HG03558 (cell line): ENCODE results near the gene PIRT.

ENCODE experiments used
- ATAC-seq: cut with Tn5 transposase; IDR thresholded peaks from one replicate; pipeline ENCODE4 v1.9.1; 2021; ENCODE audit warnings: moderate number of reproducible peaks; ENCODE audit not compliant: unreplicated experiment; ENCODE audit errors: extremely low read depth

The PIRT gene

GRCh38 chr17:10792151-10792550 is 45.7 kb downstream of the PIRT start:
- no peak for ATAC-seq

GRCh38 chr17:10790491-10791401 is 47.1 kb downstream of the PIRT start:
- no peak for ATAC-seq

GRCh38 chr17:10789694-10790271 is 48.1 kb downstream of the PIRT start:
- ATAC-seq, result no peak

GRCh38 chr17:10787306-10788045 is 50.4 kb downstream of the PIRT start:
- no peak for ATAC-seq

- no peak for ATAC-seq
Measured at GRCh38 chr17:10785295-10785694, 52.6 kb downstream of the PIRT start.

- ATAC-seq, result no peak
Measured at GRCh38 chr17:10779609-10780008, 58.3 kb downstream of the PIRT start.

- no peak for ATAC-seq
Measured at GRCh38 chr17:10777890-10778289, 60.0 kb downstream of the PIRT start.

GRCh38 chr17:10777131-10777807 is 60.6 kb downstream of the PIRT start:
- ATAC-seq, result no peak

- no peak for ATAC-seq
Measured at GRCh38 chr17:10776381-10776780, 61.5 kb downstream of the PIRT start.

GRCh38 chr17:10775740-10776356 is 62.0 kb downstream of the PIRT start:
- no peak for ATAC-seq

- ATAC-seq, result no peak
Measured at GRCh38 chr17:10775058-10775457, 62.8 kb downstream of the PIRT start.

GRCh38 chr17:10773391-10773790 is 64.5 kb downstream of the PIRT start:
- no peak for ATAC-seq
